ENCODE data around the gene NPR3. TPM values are rescaled to one million over a fixed set of nuclear protein-coding genes. Genes with fewer than 3 reads are reported as not detected.

NPR3 gene
- total and polyA plus RNA-seq, 2 of the 8 experiments (the other 6 are each of a cell fraction or from before 2014, with no cell fraction given), result not detected

DNA sequence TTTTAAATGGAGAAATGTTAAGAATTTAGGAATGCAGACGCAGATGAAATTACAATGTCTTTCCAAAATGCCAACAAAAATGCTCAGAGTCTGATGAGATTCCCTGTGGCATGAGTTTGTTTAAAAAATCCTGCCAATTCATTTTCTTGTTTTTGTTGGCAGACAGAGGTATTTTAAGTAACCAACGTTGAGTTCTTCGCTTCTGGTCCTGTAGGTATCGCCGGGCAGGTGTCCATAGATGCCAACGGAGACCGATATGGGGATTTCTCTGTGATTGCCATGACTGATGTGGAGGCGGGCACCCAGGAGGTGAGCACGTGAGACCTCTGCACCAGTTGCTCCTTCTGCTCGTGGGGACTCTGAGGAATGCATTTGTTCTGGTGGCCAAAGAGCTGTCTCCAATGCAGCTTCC, 69.4 kb downstream of the NPR3 start:
- Histone ChIP-seq H3K9me3 (ENCODE audit: insufficient read depth in 2 of 2, low read depth in 1 of 2, low read length in 1 of 2) (no peaks in the 10 kb centered on the region), H2BK120ac (replicated peaks; ENCODE audit: low read depth, low read length) (no peak overlapping the region), H4K8ac (ENCODE audit: extremely low read depth, insufficient read depth, low read length) (no peak overlapping the region), H2BK5ac (ENCODE audit: low read depth, low read length) (no peak overlapping the region), H4K91ac (replicated peaks; ENCODE audit: insufficient read length, low read length) (no peak overlapping the region), H3K4me1 (replicated peaks in 1 of 4; ENCODE audit: control insufficient read depth in 3 of 4, insufficient read depth in 4 of 4, low read length in 3 of 4) (no peaks in the 10 kb centered on the region), H3K23ac (ENCODE audit: insufficient read length) (no peak overlapping the region), H3K36me3 (ENCODE audit: control insufficient read depth in 2 of 4, insufficient read depth in 4 of 4, low read length in 3 of 4) (no peaks in the 10 kb centered on the region), H4K20me1 (replicated peaks in 1 of 2; ENCODE audit: control insufficient read depth in 1 of 2, insufficient read depth in 2 of 2, low read length in 2 of 2) (no peaks in the 10 kb centered on the region), H3K27me3 (replicated peaks in 1 of 4; ENCODE audit: control insufficient read depth in 3 of 4, extremely low read depth in 1 of 4, insufficient read depth in 3 of 4, low read length in 3 of 4) (peaks cover 0 to 2% (median 0%) of the 10 kb centered on the region in 4 experiments; a peak in 1 of 7 replicates), H3K9ac (replicated peaks in 1 of 4; ENCODE audit: extremely low read depth in 1 of 4, low read depth in 3 of 4, low read length in 3 of 4) (no peak overlapping the region), H3K23me2 (ENCODE audit: low read depth, low read length) (no peaks in the 10 kb centered on the region), H3K4ac (replicated peaks; ENCODE audit: insufficient read length, low read depth, low read length) (no peak overlapping the region), H2AFZ (ENCODE audit: low read length) (no peak overlapping the region), H3K4me3 (ENCODE audit: extremely low read depth in 1 of 4, insufficient read depth in 2 of 4, low read depth in 3 of 4, low read length in 4 of 4) (no peak overlapping the region), H4K5ac (ENCODE audit: insufficient read length, low read depth, low read length) (no peak overlapping the region), H2BK15ac (ENCODE audit: low read length) (no peak overlapping the region), H3K79me2 (ENCODE audit: control insufficient read depth in 1 of 2, insufficient read depth in 2 of 2, low read length in 2 of 2) (no peaks in the 10 kb centered on the region), H3K4me2 (ENCODE audit: insufficient read depth in 1 of 2, low read depth in 2 of 2, low read length in 2 of 2) (no peak overlapping the region), H3K27ac (ENCODE audit: low read depth, low read length) (no peak overlapping the region), H3K56ac (replicated peaks; ENCODE audit: insufficient read length, low read depth, low read length) (no peak overlapping the region), H2AK5ac (ENCODE audit: low read depth, low read length) (no peak overlapping the region), H2BK12ac (ENCODE audit: low read depth, low read length) (no peak overlapping the region), H3K18ac (ENCODE audit: extremely low read depth, low read length) (no peak overlapping the region), H3K14ac (ENCODE audit: insufficient read length) (no peak overlapping the region), H3K79me1 (ENCODE audit: low read depth, low read length) (no peaks in the 10 kb centered on the region), H2BK20ac (ENCODE audit: low read length) (no peak overlapping the region)
- no peak for TF ChIP-seq SP2 (IDR thresholded peaks at IDR 0.05; ENCODE audit: low read length)
- no peak for TF ChIP-seq NRF1 (IDR thresholded peaks at IDR 0.05; ENCODE audit: low read depth, low read length)
- no peak for TF ChIP-seq CHD1 (IDR thresholded peaks at IDR 0.05; ENCODE audit: low read depth, low read length)
- no peak for TF ChIP-seq RFX5 (IDR thresholded peaks at IDR 0.05; ENCODE audit: borderline replicate concordance, low read depth, low read length)
- TF ChIP-seq, protein P1, sequence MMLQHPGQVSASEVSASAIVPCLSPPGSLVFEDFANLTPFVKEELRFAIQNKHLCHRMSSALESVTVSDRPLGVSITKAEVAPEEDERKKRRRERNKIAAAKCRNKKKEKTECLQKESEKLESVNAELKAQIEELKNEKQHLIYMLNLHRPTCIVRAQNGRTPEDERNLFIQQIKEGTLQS (IDR thresholded peaks at IDR 0.05; ENCODE audit: insufficient read depth, low read depth, low read length), result no peak
- TF ChIP-seq RBBP5 (IDR thresholded peaks at IDR 0.05; ENCODE audit: borderline replicate concordance, low read depth, low read length), result no peak
- WGBS, 2 experiments (ENCODE audit: extremely low coverage in 1 of 2, insufficient coverage in 1 of 2, insufficient read length in 1 of 2, insufficient replicate concordance in 2 of 2, low coverage in 1 of 2, low lambda C conversion rate in 2 of 2, missing lambda C conversion rate in 1 of 2), result 84% methylated on average over 10 of the region's 10 CpGs; no CpG with 5 or more reads in 1 of the 2 experiments
- CTCF ChIA-PET (ENCODE audit: partially characterized antibody), result interaction anchor here (1.4 kb wide), 1 partner anchor 14 kb away, joined by 5 read pairs; no protein-coding TSS in a partner anchor
- POLR2A ChIA-PET (ENCODE audit: partially characterized antibody), result no interaction called here
- DNase-seq (ENCODE audit: low read depth in 1 of 2, low spot score in 2 of 2) (no peak), FAIRE-seq (no peak)

All from H1 (cell line).